GM21526 (cell line): ENCODE results near the gene ZNF484.
"Not testable (repeated sequence)": the region's sequence is repeated elsewhere in the genome, so short reads cannot be mapped to it uniquely, and the experiment has no call there.

Source experiments
- ATAC-seq: cut with Tn5 transposase; IDR thresholded peaks from one replicate; pipeline ENCODE4 v1.9.1; 2021; ENCODE audit warnings: moderate library complexity; ENCODE audit not compliant: unreplicated experiment, low FRiP score

Gene ZNF484

DNA sequence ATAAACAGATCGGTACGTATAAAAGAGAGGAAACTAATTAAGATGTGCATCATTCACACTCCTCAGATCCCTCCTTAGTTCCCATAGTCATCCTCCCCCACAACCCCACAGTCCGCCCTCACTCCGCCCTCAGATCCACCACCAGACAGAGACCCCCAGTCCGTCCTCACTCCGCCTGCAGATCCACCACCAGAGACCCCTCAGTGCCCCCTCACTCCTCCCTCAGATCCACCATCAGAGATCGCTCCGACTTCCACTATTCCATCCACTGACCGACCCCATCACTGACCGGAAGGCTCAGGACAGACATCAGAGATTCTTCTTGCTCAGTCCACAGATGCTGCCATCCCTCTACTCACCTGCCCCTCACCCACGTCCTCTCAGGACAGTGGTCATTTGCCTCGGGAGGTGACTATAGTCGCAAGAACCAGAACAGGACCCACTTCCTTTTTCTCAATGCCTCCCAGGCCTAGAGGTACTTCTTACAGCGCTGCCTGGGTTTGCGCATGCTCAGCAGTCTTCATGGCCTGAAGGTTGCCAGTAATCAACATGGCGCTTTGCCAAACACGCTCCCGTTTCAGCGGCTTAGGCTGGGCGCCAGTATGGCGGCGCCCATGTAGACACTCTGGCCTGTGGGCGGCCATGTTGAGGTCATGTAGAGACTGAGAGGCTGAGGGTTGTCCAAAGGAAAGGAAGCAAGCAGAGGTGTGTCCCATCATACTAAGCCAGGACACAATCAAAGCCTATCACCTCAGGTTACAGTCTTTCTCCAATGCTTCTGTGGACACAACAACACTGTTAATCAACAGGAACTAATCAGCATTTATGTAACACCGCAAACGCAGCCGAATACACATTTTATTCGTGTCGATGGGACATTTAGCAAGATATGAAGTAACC lies at the start of gene ZNF484:
TSS of gene ZNF484 (minus strand) at position 508 of the 900 bp plus-strand sequence. CDS start 3,009 bp downstream, outside the sequence.
- ATAC-seq: peak; percentile 99

- no peak for ATAC-seq
Measured at GRCh38 chr9:92920437-92920836, 42.6 kb upstream of the ZNF484 start.

DNA sequence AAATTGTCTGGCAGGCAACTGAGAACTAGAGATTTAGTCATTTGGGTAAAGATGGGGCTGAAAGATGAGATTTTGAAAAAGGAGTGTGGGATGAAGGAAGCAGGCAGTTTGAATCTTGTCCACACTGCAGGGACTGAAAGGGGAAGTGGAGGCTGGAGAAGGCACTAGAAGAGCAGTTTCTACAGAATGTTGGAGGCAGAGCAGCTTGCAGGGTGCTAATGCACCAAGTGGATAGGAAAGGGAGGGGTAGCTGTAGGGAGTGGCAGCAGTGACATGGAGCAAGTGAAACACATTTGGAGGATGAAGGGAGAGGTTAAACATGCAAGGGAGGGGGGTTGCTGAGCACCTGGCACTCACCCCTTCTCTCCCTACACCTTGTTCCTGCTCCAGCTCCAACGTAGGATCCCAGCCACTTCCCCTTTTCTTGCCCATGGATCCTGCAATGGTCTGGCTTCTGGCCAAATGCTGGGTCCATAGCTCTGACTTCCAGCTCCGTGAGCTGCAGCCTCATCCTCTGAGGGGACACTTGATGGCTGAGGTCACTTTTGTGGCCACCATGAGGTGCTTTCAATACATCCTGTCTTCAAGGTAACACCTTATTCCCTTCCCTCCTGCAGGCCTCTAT lies 39.5 kb upstream of the ZNF484 start:
- no peak for ATAC-seq

GRCh38 chr9:92911511-92912475 lies 34.0 kb upstream of the ZNF484 start:
- ATAC-seq: no peak

DNA sequence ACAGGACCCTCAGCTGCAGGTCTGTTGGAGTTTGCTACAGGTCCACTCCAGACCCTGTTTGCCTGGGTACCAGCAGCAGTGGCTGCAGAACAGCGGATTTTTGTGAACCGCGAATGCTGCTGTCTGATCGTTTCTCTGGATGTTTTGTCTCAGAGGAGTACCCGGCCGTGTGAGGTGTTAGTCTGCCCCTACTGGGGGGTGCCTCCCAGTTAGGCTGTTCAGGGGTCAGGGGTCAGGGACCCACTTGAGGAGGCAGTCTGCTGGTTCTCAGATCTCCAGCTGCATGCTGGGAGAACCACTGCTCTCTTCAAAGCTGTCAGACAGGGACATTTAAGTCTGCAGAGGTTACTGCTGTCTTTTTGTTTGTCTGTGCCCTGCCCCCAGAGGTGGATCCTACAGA lies 27.3 kb upstream of the ZNF484 start:
- not testable (repeated sequence) for ATAC-seq

DNA sequence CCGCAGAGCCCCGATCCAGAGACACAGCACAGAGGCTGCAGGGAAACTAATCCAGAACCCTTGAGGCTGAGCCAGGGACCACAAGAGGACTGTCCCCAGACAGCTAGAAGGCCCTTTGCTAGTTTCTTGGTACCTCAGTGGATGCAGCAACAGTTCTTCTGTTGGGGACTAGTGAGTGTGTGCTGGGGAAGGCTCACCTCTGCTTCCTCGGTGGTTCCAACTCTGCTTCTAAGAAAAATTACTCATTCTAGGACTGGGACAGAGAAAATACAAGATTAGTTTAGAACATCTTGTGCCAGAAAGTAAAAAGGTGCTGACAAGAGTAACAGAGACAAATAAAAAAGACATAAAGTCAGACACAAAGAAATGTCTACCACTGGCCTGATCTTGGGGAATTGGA lies 19.5 kb upstream of the ZNF484 start:
- no peak for ATAC-seq

DNA sequence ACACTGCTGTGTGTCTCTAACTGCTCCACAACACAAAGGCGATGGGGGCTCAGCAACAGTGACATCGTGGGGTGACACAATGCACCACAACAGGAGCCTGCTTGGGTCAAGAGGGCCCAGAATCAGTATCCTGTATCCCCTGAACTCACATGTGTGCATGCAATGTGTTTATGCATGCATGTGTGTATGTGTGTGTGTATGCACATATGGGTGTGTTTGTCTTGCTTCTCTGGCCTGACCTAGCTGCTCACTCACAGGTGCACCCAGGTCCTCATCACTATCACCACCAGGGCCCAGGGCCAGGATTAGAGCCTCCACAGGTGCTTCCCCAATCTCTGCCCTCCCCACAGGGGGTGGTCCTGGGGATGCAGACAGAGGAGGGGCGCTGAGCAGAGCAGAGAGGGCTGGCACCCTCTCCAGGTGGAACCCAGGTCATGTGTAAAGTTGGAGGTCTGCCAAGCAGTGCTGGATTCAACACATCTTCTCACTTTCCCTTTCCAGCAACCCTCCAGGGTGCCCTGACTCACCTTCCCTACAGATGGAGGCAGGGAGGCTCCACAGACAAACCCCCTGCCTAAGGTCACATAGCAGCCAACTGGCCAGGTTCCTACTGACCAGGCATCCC lies 18.1 kb upstream of the ZNF484 start:
- no peak for ATAC-seq

DNA sequence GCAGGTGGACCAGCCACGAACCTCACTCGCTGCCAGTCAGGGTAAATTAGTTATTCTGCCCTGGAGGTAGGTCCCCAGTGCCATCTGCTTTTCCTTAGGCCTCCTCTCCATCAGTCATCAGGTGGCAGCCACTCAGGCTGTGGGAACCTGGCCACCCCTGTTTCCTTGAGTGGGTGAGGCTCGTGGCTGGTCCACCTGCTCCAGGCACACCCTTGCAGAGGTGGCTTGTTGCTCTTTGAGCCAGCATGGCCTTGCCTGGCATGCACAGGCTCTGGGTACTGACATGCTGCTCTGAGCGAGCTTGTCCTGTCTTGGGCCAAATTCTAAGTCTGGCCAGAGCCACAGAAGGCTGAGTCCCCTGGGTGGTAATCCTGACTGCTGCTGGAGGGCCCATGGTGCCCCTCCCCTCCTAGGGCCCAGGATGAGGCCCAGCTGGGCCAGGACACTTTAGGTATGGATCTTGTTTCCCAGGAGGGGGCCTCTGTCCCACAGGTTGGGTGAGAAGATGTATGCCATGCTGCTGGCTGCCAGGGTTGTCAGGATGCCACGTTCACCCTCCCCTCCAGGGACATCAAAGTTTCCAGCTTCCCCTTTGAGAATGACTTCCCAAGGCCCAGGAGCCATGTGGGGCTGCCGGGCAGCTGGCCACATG lies 17.0 kb upstream of the ZNF484 start:
- no peak for ATAC-seq

DNA sequence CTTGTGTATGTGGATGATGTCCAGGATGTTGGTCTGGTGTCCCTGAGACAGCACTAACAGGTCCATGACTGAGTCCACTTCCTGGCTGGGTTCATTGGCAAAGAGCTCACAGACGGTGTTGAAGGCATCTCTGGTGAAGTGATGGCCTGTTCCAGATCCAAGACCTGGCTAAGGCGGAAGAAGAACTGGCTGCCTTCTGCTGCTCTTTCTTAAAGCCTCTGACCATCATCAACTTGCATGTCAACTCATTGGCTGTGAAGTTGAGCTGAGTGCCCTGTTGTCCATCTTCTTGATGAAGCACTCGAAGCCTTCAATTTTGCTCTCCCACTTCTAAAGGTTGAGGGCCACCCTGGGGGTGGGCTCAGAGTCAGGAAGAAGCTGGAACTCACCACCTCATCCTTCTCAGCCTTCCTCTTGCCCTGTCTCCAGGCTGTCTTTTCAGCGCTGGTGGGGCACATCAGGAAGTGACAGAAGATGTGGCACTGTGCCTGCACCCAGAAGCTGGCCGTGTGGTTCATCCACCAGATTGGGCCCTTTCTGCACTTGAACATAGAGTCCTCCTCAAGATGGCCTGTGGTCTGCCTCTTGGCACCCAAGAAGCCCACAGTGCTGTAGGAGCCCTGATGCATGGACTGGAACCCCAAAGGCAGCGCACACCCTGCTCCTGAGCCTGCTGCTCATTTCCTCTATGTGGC lies 16.2 kb upstream of the ZNF484 start:
- ATAC-seq: not testable (repeated sequence)

- not testable (repeated sequence) for ATAC-seq
Measured at GRCh38 chr9:92892276-92892675, 14.4 kb upstream of the ZNF484 start.

- ATAC-seq: no peak
Measured at GRCh38 chr9:92890761-92891160, 12.9 kb upstream of the ZNF484 start.

DNA sequence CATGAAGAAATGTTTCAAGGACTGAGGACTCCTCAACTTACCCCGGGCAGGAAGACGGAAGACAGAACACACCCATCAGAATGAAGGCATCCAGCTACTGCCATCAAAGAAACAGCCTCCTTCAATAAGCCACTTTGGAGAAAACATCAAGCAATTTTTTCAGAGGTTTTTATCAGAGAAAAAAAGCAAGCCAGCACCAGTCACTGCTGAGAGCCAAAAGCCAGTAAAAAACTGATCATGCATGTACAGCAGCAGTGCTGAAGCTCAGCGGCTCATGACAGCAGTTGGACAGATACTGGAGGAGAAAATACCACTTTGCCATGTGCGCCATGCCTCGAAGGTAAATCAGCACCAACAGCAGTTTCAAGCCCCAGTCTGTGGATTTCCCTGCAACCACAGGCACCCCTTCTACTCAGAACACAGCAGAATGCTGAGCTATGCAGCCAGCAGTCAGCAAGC lies 10.1 kb upstream of the ZNF484 start:
- ATAC-seq: no peak

GRCh38 chr9:92886846-92887610 lies 9.2 kb upstream of the ZNF484 start:
- ATAC-seq: not testable (repeated sequence)

- not testable (repeated sequence) for ATAC-seq
Measured at GRCh38 chr9:92883666-92884405, 6.0 kb upstream of the ZNF484 start.

DNA sequence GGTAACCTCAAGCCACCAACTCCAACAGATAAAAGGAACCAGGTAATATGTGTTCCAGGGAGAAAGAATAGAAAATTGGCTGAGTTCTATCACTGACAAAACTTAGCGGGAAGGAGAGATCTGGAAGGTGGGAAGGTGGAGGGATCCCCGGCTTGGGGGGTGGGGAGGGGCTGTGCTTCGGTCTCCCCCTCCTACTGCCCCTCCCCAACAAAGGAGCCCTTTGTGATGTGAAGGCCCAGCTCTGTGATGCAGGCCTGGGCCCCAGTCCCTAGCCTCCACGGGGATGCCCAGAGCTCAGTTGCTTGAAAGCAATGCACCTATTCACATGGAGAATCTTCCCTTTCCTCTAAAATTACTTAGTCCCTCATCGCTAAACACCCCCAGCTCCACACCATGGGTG lies 4.4 kb upstream of the ZNF484 start:
- no peak for ATAC-seq

DNA sequence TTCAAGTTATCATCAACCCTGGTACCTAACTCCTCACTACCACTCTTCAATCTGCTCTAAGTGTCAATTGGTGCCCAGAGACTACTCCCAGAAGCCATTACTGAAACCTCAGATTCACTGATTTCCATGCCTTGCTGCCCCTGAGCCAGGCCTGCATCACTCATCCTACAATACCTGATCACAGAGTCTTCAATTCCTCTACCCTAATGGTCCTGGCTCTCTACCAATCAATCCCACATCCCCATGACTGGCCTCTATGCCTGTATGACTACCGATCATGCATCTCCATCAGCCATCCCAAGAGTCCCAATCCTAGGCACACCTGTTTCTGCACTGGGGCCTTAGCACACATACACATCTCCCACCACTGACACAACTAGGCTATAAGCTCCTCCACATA lies 2.5 kb downstream of the ZNF484 start:
- no peak for ATAC-seq

DNA sequence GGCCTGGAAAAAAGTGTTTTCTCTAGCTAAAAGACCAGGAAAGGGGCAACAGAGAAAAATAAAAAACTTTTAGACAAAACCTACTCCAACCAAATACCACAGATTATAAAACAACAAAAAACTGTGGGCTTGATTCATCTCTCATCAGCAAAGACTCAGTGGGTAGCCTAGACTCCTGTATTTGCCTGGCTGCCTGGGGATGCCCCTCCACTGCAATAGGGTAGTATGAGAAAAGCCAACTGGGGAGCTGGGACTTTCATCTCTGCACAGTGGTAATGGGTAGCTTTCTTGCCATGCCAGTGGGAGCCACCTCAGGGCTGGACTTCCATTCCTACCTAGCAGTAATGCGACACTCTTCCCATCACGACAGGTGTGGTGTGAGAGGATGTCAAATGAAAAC lies 7.5 kb downstream of the ZNF484 start:
- ATAC-seq: no peak

DNA sequence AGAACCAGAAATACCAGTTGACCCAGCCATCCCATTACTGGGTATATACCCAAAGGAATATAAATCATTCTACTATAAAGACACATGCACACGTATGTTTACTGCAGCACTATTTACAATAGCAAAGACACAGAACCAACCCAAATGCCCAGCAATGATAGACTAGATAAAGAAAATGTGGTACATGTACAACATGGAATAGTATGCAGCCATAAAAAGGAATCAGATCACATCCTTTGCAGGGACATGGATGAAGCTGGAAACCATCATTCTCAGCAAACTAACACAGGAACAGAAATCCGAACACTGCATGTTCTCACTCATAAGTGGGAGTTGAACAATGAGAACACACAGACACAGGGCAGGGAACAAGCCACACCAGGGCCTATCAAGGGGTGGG lies 11.2 kb downstream of the ZNF484 start:
- not testable (repeated sequence) for ATAC-seq
